ENCODE results near the gene EXD3. TPM values are rescaled to one million over a fixed set of nuclear protein-coding genes. Genes with fewer than 3 reads are reported as not detected.
"Not testable (repeated sequence)": the region's sequence is repeated elsewhere in the genome, so short reads cannot be mapped to it uniquely, and the experiment has no call there.

The EXD3 gene, protein sequence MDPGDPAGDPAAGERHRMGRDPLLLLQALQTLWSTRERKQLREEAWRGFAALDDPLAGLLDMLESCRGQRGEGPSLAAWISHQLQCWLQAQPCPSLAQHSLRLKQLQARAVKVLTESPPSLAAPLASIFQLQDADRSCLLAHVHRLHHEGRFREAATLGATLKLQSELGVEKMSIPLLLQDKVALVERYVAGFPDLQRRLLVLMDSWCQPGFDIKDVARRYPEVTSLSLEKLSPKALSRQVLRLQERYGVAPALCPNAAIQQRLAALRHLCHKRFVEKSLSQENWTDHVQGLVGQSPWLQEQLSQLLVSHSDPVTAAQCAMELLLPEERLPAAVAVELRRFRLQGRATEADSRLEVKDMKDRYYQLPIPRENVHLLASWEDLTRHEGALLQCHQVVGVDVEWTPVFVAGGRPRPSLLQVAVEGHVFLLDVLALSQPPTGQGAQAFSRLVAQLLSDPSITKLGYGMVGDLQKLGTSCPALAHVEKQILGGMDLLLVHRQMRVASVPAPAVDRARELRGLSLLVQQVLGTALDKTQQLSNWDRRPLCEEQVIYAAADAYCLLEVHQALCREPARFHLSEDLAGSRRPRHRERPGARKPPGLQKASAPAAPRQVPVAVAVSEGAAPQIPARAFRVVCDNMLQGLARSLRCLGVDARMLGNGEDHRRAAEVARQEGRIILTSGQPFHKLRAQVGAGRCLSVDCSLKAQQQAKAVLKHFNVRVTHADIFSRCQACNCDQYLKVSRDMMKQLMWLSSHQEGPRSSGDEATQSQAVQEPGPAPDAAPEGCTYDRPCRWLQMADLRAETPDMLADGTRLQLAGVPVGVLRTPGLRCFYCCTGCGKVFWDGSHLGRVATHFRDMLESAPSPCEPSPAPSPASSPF
- 9.2 TPM for total RNA-seq
- long read RNA-seq, partial matches to known transcripts, result 2 of 23 reads
- long read RNA-seq, other reads (novel, unspliced or antisense), result 13 of 23 reads

DNA sequence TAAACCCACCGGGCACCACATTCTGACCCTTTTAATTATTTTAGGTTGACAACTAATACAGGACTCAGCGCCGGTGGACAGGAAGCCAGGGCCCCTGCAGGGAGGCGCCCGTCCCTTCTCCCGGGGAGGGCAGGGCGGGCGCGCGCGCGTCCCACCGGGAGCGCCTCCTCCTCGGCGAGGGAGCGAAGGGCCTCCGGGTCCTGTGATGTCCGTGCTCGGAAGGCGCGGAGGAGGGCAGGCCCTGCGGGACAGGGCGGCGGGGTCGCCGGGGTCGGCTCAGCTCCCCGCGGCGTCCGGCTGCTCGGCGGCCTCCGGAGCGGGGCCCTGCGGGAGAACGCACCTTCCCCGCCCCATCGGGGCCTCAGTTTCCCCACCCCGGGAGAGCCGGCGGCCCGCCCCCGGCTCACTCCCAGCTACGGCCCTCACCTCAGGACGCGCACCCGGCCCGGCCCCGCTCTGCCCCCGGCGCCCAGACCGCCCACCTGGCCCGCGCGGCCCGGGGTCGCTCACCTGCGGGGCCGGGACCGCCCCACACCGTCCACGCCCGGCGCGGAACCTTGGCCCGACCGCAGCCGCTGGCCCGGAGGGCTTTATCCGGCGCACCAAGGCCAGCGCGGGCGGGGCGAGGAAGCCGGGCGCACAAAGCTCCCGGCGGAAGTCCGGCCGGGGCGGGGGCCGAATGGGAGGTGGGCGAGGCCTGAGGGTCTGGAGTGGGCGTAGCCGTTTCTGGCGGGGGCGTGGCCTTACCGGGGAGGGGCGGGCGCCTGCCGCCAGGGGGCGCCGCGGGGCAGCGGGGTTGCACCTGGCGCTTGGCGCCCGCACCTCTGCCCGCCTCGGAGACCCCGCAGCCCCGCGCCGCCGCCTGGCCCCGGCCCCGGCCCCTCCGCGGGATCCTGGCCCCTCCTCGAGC lies at the start of gene EXD3, which contains the start of gene NOXA1:
TSS of gene EXD3 (minus strand) at position 559 of the 910 bp plus-strand sequence. CDS start 27,805 bp downstream, outside the sequence.
TSS of gene NOXA1 (plus strand) at position 790 of the 910 bp plus-strand sequence. CDS start 137 bp downstream, outside the sequence.
- DNase-seq, result peak; percentile 93
- Histone ChIP-seq H3K4me3 (peak within 1 kb of the TSS; percentile 96), H3K4me1 (peaks cover 49% of the 10 kb centered on the region), H3K36me3 (no peaks in the 10 kb centered on the region), H3K27me3 (ENCODE audit: low read depth) (no peaks in the 10 kb centered on the region), H3K9me3 (replicated peaks) (no peaks in the 10 kb centered on the region), H3K27ac (replicated peaks) (peak within 1 kb of the TSS; percentile 85)
- intact Hi-C loops (cut with micrococcal nuclease), result no loop called here
- TF ChIP-seq, protein P1, sequence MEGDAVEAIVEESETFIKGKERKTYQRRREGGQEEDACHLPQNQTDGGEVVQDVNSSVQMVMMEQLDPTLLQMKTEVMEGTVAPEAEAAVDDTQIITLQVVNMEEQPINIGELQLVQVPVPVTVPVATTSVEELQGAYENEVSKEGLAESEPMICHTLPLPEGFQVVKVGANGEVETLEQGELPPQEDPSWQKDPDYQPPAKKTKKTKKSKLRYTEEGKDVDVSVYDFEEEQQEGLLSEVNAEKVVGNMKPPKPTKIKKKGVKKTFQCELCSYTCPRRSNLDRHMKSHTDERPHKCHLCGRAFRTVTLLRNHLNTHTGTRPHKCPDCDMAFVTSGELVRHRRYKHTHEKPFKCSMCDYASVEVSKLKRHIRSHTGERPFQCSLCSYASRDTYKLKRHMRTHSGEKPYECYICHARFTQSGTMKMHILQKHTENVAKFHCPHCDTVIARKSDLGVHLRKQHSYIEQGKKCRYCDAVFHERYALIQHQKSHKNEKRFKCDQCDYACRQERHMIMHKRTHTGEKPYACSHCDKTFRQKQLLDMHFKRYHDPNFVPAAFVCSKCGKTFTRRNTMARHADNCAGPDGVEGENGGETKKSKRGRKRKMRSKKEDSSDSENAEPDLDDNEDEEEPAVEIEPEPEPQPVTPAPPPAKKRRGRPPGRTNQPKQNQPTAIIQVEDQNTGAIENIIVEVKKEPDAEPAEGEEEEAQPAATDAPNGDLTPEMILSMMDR (IDR thresholded peaks at IDR 0.05; ENCODE audit: borderline replicate concordance), result peak; percentile 80

DNA sequence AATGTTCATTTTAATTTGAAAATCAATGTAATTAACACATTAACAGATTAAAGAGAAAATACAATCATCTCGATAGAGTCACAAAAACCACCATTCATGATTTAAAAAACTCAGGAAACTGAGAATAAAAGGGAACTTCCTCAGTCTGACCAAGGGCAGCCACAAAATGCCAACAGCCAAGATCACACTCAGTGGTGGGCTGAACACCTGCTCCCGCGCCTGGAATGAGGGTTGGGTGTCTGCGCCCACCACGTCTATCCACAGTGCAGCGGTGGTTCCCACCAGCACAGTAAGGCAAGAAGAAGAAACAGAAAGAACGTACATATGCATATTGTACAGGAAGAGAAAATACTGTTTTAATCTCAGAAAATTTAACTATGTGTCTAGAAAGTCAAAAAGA lies 47.8 kb upstream of the EXD3 start:
- H3K4me1 ChIP-seq, result no peaks in the 10 kb centered on the region
- H3K36me3 ChIP-seq, result peaks cover 8% of the 10 kb centered on the region
- peaks cover 13% of the 10 kb centered on the region for H3K9me3 ChIP-seq (replicated peaks)
- H3K27me3 ChIP-seq (ENCODE audit: low read depth), result no peaks in the 10 kb centered on the region
- intact Hi-C loops (cut with micrococcal nuclease), result no loop called here
- no peak overlapping the region for H3K27ac ChIP-seq (replicated peaks)
- TF ChIP-seq, protein P1 (IDR thresholded peaks at IDR 0.05; ENCODE audit: borderline replicate concordance), result no peak
- H3K4me3 ChIP-seq, result no peak overlapping the region
- no peak for DNase-seq

DNA sequence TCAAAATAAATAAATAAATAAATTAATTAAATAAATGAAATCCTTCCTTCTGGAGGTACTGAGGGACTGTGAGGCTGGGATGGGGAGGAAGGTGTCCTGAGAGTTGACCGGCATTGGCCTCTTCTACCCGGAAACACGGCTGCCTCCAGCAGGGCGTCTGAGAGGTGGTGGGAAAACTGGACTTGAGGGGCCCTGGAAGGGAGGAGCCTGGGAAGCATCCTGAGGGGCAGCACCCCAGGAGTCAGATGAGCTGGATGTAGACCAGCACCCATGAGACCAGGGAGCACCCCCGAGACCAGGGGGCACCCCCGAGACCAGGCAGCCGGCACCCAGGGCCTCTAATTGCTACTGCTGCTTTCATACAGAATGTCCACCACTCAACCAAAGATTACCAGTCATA lies 44.9 kb upstream of the EXD3 start:
- no peaks in the 10 kb centered on the region for H3K27me3 ChIP-seq (ENCODE audit: low read depth)
- intact Hi-C loops (cut with micrococcal nuclease), result no loop called here
- no peak overlapping the region for H3K4me3 ChIP-seq
- no peaks in the 10 kb centered on the region for H3K4me1 ChIP-seq
- H3K27ac ChIP-seq (replicated peaks), result no peak overlapping the region
- DNase-seq, result no peak
- TF ChIP-seq, protein P1 (IDR thresholded peaks at IDR 0.05; ENCODE audit: borderline replicate concordance), result no peak
- H3K36me3 ChIP-seq, result peaks cover 3% of the 10 kb centered on the region
- no peaks in the 10 kb centered on the region for H3K9me3 ChIP-seq (replicated peaks)

DNA sequence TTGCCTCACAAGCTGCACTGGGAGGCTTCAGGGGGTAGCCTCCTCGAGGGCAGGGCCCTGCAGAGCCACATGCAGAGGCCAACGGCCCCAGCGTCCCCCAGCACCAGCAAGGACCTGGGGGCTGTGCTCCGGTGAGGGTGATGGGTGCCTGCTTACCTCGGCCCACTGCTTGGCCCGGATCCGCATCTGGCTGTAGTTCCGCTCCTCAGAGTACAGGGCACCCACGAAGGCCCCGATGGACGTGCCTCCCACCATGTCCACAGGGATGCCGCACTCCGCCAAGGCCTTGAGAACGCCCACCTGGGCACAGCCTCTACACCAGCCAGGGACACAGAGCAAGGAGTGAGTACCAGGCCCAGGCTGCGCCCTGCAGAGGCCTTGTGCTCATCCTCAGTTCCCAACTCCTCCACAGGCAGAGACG lies 44.2 kb upstream of the EXD3 start:
- H3K27ac ChIP-seq (replicated peaks), result no peak overlapping the region
- no peak for DNase-seq
- no peaks in the 10 kb centered on the region for H3K4me1 ChIP-seq
- no peak overlapping the region for H3K4me3 ChIP-seq
- TF ChIP-seq, protein P1 (IDR thresholded peaks at IDR 0.05; ENCODE audit: borderline replicate concordance), result no peak
- intact Hi-C loops (cut with micrococcal nuclease), result no loop called here
- H3K27me3 ChIP-seq (ENCODE audit: low read depth), result no peaks in the 10 kb centered on the region
- no peaks in the 10 kb centered on the region for H3K9me3 ChIP-seq (replicated peaks)
- H3K36me3 ChIP-seq, result peaks cover 3% of the 10 kb centered on the region

DNA sequence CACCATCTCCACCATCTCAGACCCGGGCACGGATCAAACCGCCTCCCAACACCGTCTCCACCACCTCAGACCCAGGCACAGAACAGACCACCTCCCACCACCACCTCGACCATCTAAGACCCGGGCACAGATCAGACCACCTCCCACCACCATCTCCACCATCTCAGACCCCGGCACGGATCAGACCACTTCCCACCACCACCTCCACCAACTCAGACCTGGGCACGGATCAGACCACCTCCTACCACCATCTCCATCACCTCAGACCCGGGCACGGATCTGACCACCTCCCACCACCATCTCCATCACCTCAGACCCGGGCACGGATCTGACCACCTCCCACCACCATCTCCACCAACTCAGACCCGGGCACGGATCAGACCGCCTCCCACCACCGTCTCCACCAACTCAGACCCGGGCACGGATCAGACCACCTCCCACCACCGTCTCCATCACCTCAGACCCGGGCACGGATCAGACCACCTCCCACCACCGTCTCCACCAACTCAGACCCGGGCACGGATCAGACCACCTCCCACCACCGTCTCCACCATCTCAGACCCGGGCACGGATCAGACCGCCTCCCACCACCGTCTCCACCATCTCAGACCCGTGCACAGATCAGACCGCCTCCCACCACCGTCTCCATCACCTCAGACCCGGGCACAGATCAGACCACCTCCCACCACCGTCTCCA lies 43.6 kb upstream of the EXD3 start:
- H3K9me3 ChIP-seq (replicated peaks); DNase-seq; H3K27ac ChIP-seq (replicated peaks); H3K27me3 ChIP-seq (ENCODE audit: low read depth); H3K36me3 ChIP-seq; H3K4me3 ChIP-seq; H3K4me1 ChIP-seq; intact Hi-C loops (cut with micrococcal nuclease): not testable (repeated sequence)

Measured in left ventricle myocardium inferior (tissue), 1 donor.